Right lobe of liver (tissue), 4 donors: ENCODE measurements around the gene KCNT1.

Experiments used
- CTCF ChIP-seq, 4 donors: fragments of 200-600 bp in 3 of 4; fragments of 450-650 bp in 1 of 4; IDR thresholded peaks; one replicate each; pipeline versions ENCODE4 v1.5.1 to v1.8.0; 2016 to 2022; ENCODE audit warnings: antibody characterized with exemption in 4 of 4, mild to moderate bottlenecking in 2 of 4
- POLR2A ChIP-seq: fragments of 450-650 bp; IDR thresholded peaks from one replicate; pipeline ENCODE4 v1.6.1; 2017; ENCODE audit warnings: antibody characterized with exemption, mild to moderate bottlenecking
- donor health status: DM: no; HTN: no; CAD: no.
- donor health status: DM: no; HTN: no; CAD: no.
- donor health status: DM: no; HTN: yes; CAD: no.

- no peak for TF ChIP-seq CTCF (IDR thresholded peaks at IDR 0.05)
- no peak for TF ChIP-seq POLR2A
Observed at GRCh38 chr9:135663451-135663770, 38.6 kb upstream of the KCNT1 start.
